Endometrial microvascular endothelial cells (primary cell): ENCODE data around the gene LEPROT. TPM values are rescaled to one million over a fixed set of nuclear protein-coding genes. Genes with fewer than 3 reads are reported as not detected.
"Not testable (repeated sequence)": the region's sequence is repeated elsewhere in the genome, so short reads cannot be mapped to it uniquely, and the experiment has no call there.

Experiments
- in situ Hi-C: cut with HindIII; loops from 2 replicates; pipeline ENCODE4 v1.10.0; 2017; ENCODE audit warnings: low sequenced_read_pairs, low pct_unique_long_range_greater_than_20kb; ENCODE audit errors: inconsistent ontology term
- total RNA-seq: library from RNA; depleted of rRNA; stranded (reverse); fragments of >200 nt; gene quantifications from one replicate; pipeline ENCODE4 v1.2.3, GENCODE V29; 2015; ENCODE audit errors: inconsistent ontology term

The LEPROT gene
- total RNA-seq: 58.3 TPM

- in situ Hi-C loops: no loop called here
Measured at GRCh38 chr1:65420590-65421350, at the start of gene LEPROT, which contains the start of gene LEPR. TSS of gene LEPROT (plus strand) at chr1:65420668. CDS start at chr1:65420725, 57 bp downstream. TSS of gene LEPR (plus strand) at chr1:65420668. CDS start at chr1:65565566, 144,898 bp downstream.

GRCh38 chr1:65371544-65371943 is 48.9 kb upstream of the LEPROT start:
- in situ Hi-C loops: no loop called here

GRCh38 chr1:65372557-65372956 is 47.9 kb upstream of the LEPROT start:
- in situ Hi-C loops: no loop called here

GRCh38 chr1:65377496-65378246 is 42.8 kb upstream of the LEPROT start:
- in situ Hi-C loops: no loop called here

- in situ Hi-C loops: no loop called here
Measured at GRCh38 chr1:65378247-65378946, 42.1 kb upstream of the LEPROT start.

GRCh38 chr1:65384426-65384825 is 36.0 kb upstream of the LEPROT start:
- in situ Hi-C loops: not testable (repeated sequence)

- in situ Hi-C loops: no loop called here
Measured at GRCh38 chr1:65386439-65386838, 34.0 kb upstream of the LEPROT start.

GRCh38 chr1:65387821-65388220 is 32.6 kb upstream of the LEPROT start:
- in situ Hi-C loops: no loop called here

- in situ Hi-C loops: no loop called here
Measured at GRCh38 chr1:65388908-65389695, 31.4 kb upstream of the LEPROT start.

- in situ Hi-C loops: no loop called here
Measured at GRCh38 chr1:65392497-65392896, 28.0 kb upstream of the LEPROT start.

GRCh38 chr1:65393347-65393746 is 27.1 kb upstream of the LEPROT start:
- in situ Hi-C loops: no loop called here

- in situ Hi-C loops: no loop called here
Measured at GRCh38 chr1:65393928-65394327, 26.5 kb upstream of the LEPROT start.

GRCh38 chr1:65395887-65396612 is 24.4 kb upstream of the LEPROT start:
- in situ Hi-C loops: no loop called here

GRCh38 chr1:65398083-65398482 is 22.4 kb upstream of the LEPROT start:
- in situ Hi-C loops: no loop called here

- in situ Hi-C loops: no loop called here
Measured at GRCh38 chr1:65399003-65399402, 21.5 kb upstream of the LEPROT start.

- in situ Hi-C loops: no loop called here
Measured at GRCh38 chr1:65401612-65402011, 18.9 kb upstream of the LEPROT start.

- in situ Hi-C loops: no loop called here
Measured at GRCh38 chr1:65404941-65405340, 15.5 kb upstream of the LEPROT start.

- in situ Hi-C loops: no loop called here
Measured at GRCh38 chr1:65407877-65408276, 12.6 kb upstream of the LEPROT start.
